Measurements from ENCODE around the gene ZNF595. TPM values are rescaled to one million over a fixed set of nuclear protein-coding genes. Genes with fewer than 3 reads are reported as not detected.
A peak's percentile ranks its signal among the peaks of the same experiment; 100 is the strongest.
"Not testable (repeated sequence)": the region's sequence is repeated elsewhere in the genome, so short reads cannot be mapped to it uniquely, and the experiment has no call there.

ZNF595 gene
- polyA plus RNA-seq, 1 experiment: 5.2 TPM

GRCh38 chr4:33314-33713 lies 19.8 kb upstream of the ZNF595 start:
- H3K4me3 ChIP-seq (ENCODE audit: low read depth, low read length); POLR2A ChIA-PET; DNase-seq (ENCODE audit: low read depth, low spot score); CTCF ChIA-PET; H3K27ac ChIP-seq (ENCODE audit: low read depth, low read length); H3K9me3 ChIP-seq (ENCODE audit: control insufficient read depth, insufficient read depth, low read length); H3K27me3 ChIP-seq (ENCODE audit: control insufficient read depth, insufficient read depth, low read length): not testable (repeated sequence)

GRCh38 chr4:36559-37415 lies 16.3 kb upstream of the ZNF595 start:
- H3K4me3 ChIP-seq (ENCODE audit: low read depth, low read length); H3K27ac ChIP-seq (ENCODE audit: low read depth, low read length); CTCF ChIA-PET; POLR2A ChIA-PET; H3K27me3 ChIP-seq (ENCODE audit: control insufficient read depth, insufficient read depth, low read length); DNase-seq (ENCODE audit: low read depth, low spot score); H3K9me3 ChIP-seq (ENCODE audit: control insufficient read depth, insufficient read depth, low read length): not testable (repeated sequence)

- DNase-seq (ENCODE audit: low read depth, low spot score); POLR2A ChIA-PET; CTCF ChIA-PET; H3K9me3 ChIP-seq (ENCODE audit: control insufficient read depth, insufficient read depth, low read length); H3K27ac ChIP-seq (ENCODE audit: low read depth, low read length); H3K27me3 ChIP-seq (ENCODE audit: control insufficient read depth, insufficient read depth, low read length); H3K4me3 ChIP-seq (ENCODE audit: low read depth, low read length): not testable (repeated sequence)
These were observed 14.9 kb upstream of the ZNF595 start for GRCh38 chr4:38202-38601.

- H3K27me3 ChIP-seq (ENCODE audit: control insufficient read depth, insufficient read depth, low read length); CTCF ChIA-PET; DNase-seq (ENCODE audit: low read depth, low spot score); H3K9me3 ChIP-seq (ENCODE audit: control insufficient read depth, insufficient read depth, low read length); H3K27ac ChIP-seq (ENCODE audit: low read depth, low read length); POLR2A ChIA-PET; H3K4me3 ChIP-seq (ENCODE audit: low read depth, low read length): not testable (repeated sequence)
These were observed 9.7 kb upstream of the ZNF595 start for GRCh38 chr4:43375-43774.

GRCh38 chr4:51253-51652 lies 1.9 kb upstream of the ZNF595 start:
- H3K27me3 ChIP-seq (ENCODE audit: control insufficient read depth, insufficient read depth, low read length); DNase-seq (ENCODE audit: low read depth, low spot score); POLR2A ChIA-PET; H3K4me3 ChIP-seq (ENCODE audit: low read depth, low read length); H3K27ac ChIP-seq (ENCODE audit: low read depth, low read length); CTCF ChIA-PET: not testable (repeated sequence)
- H3K9me3 ChIP-seq (ENCODE audit: control insufficient read depth, insufficient read depth, low read length): peaks cover 14% of the 10 kb centered on the region

- CTCF ChIA-PET; POLR2A ChIA-PET; H3K27me3 ChIP-seq (ENCODE audit: control insufficient read depth, insufficient read depth, low read length); DNase-seq (ENCODE audit: low read depth, low spot score); H3K27ac ChIP-seq (ENCODE audit: low read depth, low read length); H3K4me3 ChIP-seq (ENCODE audit: low read depth, low read length): not testable (repeated sequence)
- H3K9me3 ChIP-seq (ENCODE audit: control insufficient read depth, insufficient read depth, low read length): peaks cover 14% of the 10 kb centered on the region
These were observed 1.4 kb upstream of the ZNF595 start for GRCh38 chr4:51655-52277.

GRCh38 chr4:53521-53920 lies 400 bp downstream of the ZNF595 start:
- not testable (repeated sequence) for DNase-seq (ENCODE audit: low read depth, low spot score)

GRCh38 chr4:64733-65132 lies 11.6 kb downstream of the ZNF595 start:
- POLR2A ChIA-PET; H3K27ac ChIP-seq (ENCODE audit: low read depth, low read length); H3K4me3 ChIP-seq (ENCODE audit: low read depth, low read length); H3K9me3 ChIP-seq (ENCODE audit: control insufficient read depth, insufficient read depth, low read length); CTCF ChIA-PET; H3K27me3 ChIP-seq (ENCODE audit: control insufficient read depth, insufficient read depth, low read length); DNase-seq (ENCODE audit: low read depth, low spot score): not testable (repeated sequence)

More at GRCh38 chr4:53521-53920, 400 bp downstream of the ZNF595 start:
- peaks cover 16% of the 10 kb centered on the region for H3K9me3 ChIP-seq (ENCODE audit: control insufficient read depth, insufficient read depth, low read length)
- CTCF ChIA-PET; H3K27me3 ChIP-seq (ENCODE audit: control insufficient read depth, insufficient read depth, low read length); H3K27ac ChIP-seq (ENCODE audit: low read depth, low read length): not testable (repeated sequence)
- peak overlapping the region; percentile 55 for H3K4me3 ChIP-seq (ENCODE audit: low read depth, low read length)
- POLR2A ChIA-PET: interaction anchor here (1.0 to 1.2 kb wide), 2 partner anchors 71 to 285 kb away, joined by 5 to 6 read pairs; partner anchors contain the start of gene ZNF718

- POLR2A ChIA-PET: no interaction called here
- no peaks in the 10 kb centered on the region for H3K27me3 ChIP-seq (ENCODE audit: control insufficient read depth, insufficient read depth, low read length)
- H3K4me3 ChIP-seq (ENCODE audit: low read depth, low read length): no peak overlapping the region
- no peak for TF ChIP-seq CTCF (IDR thresholded peaks at IDR 0.05; ENCODE audit: low read depth, low read length)
- CTCF ChIA-PET: interaction anchor here (0.5 kb wide), 1 partner anchor 11 kb away, joined by 3 read pairs; no protein-coding TSS in a partner anchor
- no peak for DNase-seq (ENCODE audit: low read depth, low spot score)
- H3K9me3 ChIP-seq (ENCODE audit: control insufficient read depth, insufficient read depth, low read length): peaks cover 39% of the 10 kb centered on the region
- H3K27ac ChIP-seq (ENCODE audit: low read depth, low read length): no peak overlapping the region
These were observed 18.7 kb downstream of the ZNF595 start for GRCh38 chr4:71830-72229.

All from AG04450 (cell line).